AG04449 (cell line): ENCODE data around the gene ANAPC10.
"Not testable (repeated sequence)": the region's sequence is repeated elsewhere in the genome, so short reads cannot be mapped to it uniquely, and the experiment has no call there.

Source experiments
- CTCF ChIA-PET: fragments of 350-600 bp; formaldehyde crosslinking; extraction: SDS; loops from one replicate; lab custom pipeline; 2021; ENCODE audit warnings: antibody characterized with exemption; lab: Yijun Ruan, JAX
- POLR2A ChIA-PET: fragments of 400-600, 350-600 bp; formaldehyde crosslinking; extraction: SDS; loops from one replicate; lab custom pipeline; 2020; ENCODE audit warnings: antibody characterized with exemption, inconsistent platforms; lab: Yijun Ruan, JAX
- DNase-seq: peaks from one replicate; pipeline ENCODE4 v3.0.0-alpha.2; 2010; ENCODE audit warnings: low read depth, low spot score
- H3K4me3 ChIP-seq: 2 replicates; pipeline ENCODE4 v1.5.1; 2011; ENCODE audit warnings: low read depth, mild to moderate bottlenecking, control low read depth, low read length
- TF ChIP-seq, protein P1 (sequence below): IDR thresholded peaks from one replicate; pipeline ENCODE4 v1.5.1; 2011; ENCODE audit warnings: mild to moderate bottlenecking, moderate library complexity, low read length, control low read depth, inconsistent platforms; ENCODE audit not compliant: insufficient read depth; ENCODE audit errors: missing control alignments

Gene ANAPC10, protein sequence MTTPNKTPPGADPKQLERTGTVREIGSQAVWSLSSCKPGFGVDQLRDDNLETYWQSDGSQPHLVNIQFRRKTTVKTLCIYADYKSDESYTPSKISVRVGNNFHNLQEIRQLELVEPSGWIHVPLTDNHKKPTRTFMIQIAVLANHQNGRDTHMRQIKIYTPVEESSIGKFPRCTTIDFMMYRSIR

DNA sequence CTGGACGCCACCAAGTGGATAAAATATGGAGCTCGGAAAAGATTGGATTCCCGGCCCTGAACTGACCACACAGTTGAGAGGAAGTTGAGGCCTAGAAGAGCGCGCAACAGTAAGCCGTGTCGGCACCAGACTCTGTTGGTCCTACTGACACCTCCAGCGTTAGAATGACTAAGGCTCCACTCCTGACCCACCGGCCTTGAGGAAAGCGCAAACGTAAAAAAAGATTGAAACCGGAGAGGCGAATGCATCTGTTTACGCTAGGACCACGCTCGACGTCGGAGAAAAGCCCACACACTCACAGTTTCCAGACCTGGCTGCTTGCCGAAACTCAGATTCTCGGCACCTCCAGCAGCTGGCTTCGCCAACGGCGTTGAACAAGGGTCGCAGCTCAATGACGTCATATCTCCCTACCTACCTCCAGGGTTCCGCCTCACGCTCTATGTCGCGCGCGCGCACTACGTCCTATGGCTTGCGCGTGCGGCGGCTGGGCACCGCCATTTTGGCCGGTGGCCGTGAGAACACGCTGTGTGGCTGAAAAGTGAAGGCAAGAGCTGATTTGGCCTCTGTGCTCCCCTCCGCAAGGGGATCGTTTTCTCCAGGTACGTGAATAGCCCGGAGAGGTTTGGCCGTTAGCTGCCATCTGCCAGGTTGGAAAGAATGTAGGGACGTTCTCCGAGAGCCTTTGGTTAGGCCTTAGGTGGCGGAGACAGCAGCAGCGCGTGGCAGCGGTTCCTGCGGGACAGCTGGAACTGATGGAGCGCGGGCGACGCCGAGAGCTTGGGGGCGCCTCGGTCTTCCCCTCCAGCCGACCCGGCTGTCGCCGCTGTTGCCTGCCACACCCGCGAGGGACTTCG lies at the start of gene ANAPC10, which contains the start of gene ABCE1:
Gene ANAPC10 (minus strand): TSS at position 376 of the 854 bp plus-strand sequence. CDS start 2,097 bp downstream, outside the sequence.
Gene ABCE1 (plus strand): TSS at position 491 of the 854 bp plus-strand sequence. CDS start 6,102 bp downstream, outside the sequence.
- TF ChIP-seq, protein P1, sequence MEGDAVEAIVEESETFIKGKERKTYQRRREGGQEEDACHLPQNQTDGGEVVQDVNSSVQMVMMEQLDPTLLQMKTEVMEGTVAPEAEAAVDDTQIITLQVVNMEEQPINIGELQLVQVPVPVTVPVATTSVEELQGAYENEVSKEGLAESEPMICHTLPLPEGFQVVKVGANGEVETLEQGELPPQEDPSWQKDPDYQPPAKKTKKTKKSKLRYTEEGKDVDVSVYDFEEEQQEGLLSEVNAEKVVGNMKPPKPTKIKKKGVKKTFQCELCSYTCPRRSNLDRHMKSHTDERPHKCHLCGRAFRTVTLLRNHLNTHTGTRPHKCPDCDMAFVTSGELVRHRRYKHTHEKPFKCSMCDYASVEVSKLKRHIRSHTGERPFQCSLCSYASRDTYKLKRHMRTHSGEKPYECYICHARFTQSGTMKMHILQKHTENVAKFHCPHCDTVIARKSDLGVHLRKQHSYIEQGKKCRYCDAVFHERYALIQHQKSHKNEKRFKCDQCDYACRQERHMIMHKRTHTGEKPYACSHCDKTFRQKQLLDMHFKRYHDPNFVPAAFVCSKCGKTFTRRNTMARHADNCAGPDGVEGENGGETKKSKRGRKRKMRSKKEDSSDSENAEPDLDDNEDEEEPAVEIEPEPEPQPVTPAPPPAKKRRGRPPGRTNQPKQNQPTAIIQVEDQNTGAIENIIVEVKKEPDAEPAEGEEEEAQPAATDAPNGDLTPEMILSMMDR = no peak
- ChIA-PET POLR2A (interaction anchor here (0.6 to 0.9 kb wide), 2 partner anchors 14 to 523 kb away, joined by 3 read pairs; no protein-coding TSS in a partner anchor), CTCF (interaction anchor here (0.9 to 1.9 kb wide), 8 partner anchors 10 to 930 kb away, joined by 3 to 7 read pairs (median 4); no protein-coding TSS in a partner anchor)
- DNase-seq = peak; percentile 83
- H3K4me3 ChIP-seq = peak within 1 kb of the TSS; percentile 91

DNA sequence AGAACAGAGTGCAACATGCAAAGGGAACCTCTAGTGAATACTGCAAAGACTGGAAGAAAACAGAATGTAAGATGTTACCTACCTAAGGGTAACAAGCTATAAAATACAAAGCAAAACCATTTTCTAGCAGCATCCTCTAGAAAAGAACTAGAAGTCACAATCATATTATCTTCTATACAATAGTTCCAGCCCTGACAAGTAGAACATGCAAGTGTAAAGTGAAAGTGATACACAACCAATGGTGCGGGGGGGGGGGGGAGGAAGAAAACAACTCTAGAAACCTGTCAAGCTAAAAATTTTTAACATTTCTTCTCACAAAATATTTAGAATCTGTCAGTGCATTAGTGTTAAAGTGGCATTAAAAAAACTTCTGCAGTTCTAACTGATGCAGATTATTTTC lies 38.2 kb upstream of the ANAPC10 start:
- DNase-seq, CTCF ChIA-PET, H3K4me3 ChIP-seq, POLR2A ChIA-PET: not testable (repeated sequence)

DNA sequence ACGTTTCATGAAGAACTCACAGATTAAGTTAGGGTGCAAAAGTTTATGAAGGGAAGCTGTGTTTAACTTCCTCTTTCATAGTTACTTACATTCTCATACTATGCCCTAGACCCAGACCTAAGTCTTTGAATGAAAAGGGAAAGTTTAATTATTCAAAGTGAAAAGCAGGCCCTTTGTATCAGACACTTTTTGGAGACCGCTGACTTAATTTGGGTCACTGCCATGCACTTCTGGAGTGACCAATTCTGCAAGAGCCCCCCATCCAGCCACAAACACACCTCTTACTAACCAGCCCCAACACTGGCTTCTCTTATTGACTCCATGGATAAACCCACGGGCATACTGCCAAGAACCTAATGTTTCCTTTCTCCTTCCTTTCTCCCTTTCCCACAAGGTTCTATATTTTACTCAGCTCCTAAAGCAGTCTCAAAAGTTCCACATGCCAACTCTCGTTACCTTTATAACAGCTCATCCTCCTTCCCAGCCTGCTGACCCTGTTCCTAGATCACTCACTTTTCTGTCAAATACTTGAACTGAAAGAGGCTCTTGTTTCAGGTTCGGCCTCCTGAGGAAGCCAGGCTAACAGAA lies 34.6 kb upstream of the ANAPC10 start:
- TF ChIP-seq, protein P1 = no peak
- POLR2A ChIA-PET = no interaction called here
- no peak overlapping the region for H3K4me3 ChIP-seq
- CTCF ChIA-PET = interaction anchor here (0.7 kb wide), 1 partner anchor 43 kb away, joined by 3 read pairs; no protein-coding TSS in a partner anchor
- no peak for DNase-seq

DNA sequence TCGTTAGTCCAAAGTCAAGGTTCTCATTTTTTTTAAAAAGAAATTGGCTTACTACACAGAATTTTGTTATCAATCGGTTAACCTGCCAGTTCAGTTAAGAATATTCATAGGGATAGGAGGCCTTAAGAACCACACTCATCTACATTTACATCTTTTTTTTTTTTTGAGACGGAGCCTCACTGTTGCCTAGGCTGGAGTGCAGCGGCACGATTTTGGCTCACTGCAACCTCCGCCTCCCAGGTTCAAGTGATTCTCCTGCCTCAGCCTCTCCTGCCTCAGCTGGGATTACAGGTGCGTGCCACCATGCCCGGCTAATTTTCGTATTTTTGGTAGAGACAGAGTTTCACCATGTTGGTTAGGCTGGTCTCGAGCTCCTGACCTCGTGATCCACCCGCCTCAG lies 33.9 kb upstream of the ANAPC10 start:
- no peak overlapping the region for H3K4me3 ChIP-seq
- ChIA-PET CTCF (no interaction called here), POLR2A (no interaction called here)
- no peak for DNase-seq
- TF ChIP-seq, protein P1 = no peak

DNA sequence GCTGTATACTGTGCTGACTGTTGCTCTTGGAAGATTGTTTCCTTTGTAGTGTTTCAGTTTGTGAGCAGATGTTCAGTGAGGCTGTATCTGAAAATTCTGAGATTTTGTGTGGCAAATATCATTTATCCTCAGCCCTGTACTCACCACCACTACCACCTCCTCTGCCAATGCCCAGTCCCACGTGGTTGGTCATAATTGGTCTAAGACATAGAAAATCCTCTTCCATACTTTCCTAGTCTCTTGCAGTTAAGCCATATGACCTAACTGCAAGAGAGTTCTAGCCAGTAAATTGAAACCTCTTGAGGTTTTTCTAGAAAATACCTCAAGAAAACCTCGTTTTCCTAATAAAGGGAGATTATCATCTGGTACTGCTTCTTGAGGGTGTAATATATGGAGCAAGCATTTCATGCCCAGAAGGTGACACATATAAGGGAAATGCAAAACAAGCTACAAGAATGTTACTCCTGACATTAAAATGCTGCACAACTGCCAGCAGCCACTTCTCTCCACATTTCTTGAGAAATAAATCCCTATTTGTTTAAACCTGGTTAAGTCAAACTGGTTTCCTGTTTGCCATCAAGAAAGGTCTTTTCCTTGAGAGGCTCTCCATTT lies 32.9 kb upstream of the ANAPC10 start:
- DNase-seq = peak; percentile 94
- ChIA-PET CTCF (no interaction called here), POLR2A (no interaction called here)
- TF ChIP-seq, protein P1 = no peak
- H3K4me3 ChIP-seq = no peak overlapping the region

DNA sequence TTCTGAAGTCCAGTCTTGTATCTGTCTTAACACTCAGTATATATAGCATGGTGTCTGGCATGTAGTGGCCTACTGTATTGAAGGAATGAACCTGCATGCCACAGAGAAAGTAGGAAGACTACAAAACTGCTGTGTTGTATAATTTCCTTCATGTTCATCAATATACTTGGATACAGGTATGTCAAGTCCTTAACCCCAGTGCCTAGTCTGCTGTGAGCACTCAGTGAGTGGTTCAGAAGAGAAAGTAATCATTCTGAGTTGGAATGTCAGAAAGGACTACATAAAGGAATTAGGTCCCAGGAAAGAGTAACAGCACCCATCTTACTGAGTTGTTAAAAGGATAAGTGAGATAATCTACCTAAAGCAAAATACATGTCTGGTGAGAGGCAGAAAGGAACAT lies 32.1 kb upstream of the ANAPC10 start:
- TF ChIP-seq, protein P1 = no peak
- no peak for DNase-seq
- H3K4me3 ChIP-seq = no peak overlapping the region
- POLR2A ChIA-PET = no interaction called here
- CTCF ChIA-PET = no interaction called here
